HG02970 (cell line): ENCODE data around the gene CERS1.

Experiments
- ATAC-seq: cut with Tn5 transposase; IDR thresholded peaks from one replicate; pipeline ENCODE4 v1.9.1; 2021; ENCODE audit warnings: mild to moderate bottlenecking, moderate library complexity, moderate number of reproducible peaks; ENCODE audit not compliant: unreplicated experiment, low FRiP score

The CERS1 gene

DNA sequence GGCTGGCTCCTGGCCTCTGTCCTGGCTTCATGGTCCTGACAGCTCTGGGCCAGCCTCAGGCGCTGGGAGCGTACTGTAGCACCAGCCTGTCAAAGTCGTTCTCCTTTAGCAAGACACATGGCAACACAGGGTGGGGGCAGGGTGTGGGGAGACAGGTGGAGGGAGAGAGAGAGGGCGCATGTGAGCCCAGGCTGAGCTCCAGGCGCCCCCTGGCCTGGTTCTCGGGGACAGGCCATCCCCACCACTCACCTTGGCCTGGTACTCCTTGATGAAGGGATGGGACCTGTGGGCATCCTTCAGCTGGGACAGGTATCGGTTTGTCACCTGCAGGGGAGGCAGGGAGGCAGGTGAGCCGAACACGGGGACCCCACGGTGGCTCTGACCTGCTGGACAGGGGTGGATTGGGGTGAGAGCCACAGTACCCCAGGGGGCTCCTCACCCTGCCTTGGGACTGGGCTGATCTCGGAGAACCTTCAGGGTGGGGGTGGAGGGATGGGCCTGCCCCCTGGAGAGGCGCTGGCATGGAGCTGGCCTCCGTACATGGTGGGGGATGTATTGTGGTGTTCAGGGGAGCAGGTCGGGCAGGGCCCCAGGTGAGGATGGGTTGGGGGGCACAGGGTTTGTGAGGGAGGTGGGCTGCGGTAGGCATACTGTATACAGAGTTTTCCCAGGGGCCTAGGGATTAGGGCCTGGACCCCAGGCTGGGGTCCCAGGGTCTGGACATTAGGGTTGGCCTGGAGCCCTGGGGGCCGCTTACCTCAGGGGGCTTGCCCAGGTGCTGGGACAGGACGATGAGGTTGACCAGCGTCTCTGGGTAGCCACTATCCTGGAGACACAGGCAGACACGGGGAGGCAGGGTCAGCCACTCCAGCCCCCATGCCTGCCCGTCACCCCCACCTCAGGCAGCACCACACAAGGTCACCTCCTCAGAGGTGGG lies 3.9 kb upstream of the CERS1 start:
- ATAC-seq = no peak

DNA sequence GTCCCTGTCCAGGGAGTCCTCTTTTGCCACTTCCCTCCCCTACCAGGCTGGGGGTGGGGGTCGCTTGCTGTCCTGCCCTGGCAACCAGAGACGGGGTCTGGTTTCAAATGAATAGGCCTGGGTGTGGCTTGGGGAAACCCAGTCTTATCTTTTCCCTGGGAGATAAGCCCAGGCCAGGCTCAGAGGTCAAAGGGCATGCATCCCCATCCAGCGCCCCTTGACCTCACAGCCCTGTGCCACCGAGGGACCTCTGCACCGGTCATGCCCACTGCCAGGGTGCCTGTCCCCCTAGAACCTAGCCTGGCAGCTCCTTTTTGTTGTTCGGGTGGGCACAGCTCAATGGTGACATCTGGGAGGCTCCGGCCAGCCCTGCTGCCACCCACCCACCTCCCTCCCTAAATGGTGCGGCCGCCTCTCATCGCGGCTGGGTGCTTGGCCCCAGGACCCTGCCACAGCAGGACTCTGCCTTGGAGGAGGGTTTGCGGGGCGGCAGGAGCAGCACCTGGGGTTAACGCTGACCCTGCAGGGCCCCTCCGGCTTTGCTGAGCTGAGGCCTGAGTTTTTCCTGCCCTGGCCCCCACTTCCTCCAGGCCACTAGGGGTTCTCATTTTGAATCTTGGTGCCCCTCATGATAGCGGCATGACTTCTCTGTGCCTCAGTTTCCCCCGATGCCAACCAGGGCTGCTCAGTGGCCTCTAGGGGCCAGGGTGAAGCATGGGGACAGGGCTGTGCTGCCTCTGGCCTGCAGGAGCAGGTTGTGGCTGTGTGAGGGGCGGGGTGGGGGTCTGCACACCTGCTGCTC lies 2.9 kb upstream of the CERS1 start:
- no peak for ATAC-seq

DNA sequence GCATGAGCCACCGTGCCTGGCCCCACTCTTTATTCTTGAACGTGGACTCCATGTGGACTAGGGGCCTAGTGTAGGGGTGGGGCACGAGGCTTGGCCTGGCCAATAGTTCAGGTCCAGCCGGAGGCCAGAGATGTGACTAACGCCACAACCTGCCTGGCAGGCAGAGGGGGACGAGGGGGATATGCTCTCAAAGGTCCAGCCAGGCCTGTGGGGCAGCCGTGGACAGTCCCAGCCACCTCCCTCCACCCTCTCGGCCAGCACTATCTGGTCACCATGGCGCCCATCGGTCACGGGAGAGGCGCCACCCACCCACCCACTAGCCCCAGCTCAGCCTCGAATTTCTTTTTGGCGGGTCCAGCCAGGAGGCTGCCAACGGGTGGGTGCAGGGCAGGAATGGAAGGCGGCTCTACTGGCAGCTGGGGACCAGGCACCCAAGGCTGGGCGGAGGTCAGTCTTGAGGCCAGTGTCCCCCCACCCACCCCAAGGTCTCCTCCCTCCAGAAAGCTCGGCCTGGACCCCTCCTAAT lies 2.2 kb upstream of the CERS1 start:
- no peak for ATAC-seq

DNA sequence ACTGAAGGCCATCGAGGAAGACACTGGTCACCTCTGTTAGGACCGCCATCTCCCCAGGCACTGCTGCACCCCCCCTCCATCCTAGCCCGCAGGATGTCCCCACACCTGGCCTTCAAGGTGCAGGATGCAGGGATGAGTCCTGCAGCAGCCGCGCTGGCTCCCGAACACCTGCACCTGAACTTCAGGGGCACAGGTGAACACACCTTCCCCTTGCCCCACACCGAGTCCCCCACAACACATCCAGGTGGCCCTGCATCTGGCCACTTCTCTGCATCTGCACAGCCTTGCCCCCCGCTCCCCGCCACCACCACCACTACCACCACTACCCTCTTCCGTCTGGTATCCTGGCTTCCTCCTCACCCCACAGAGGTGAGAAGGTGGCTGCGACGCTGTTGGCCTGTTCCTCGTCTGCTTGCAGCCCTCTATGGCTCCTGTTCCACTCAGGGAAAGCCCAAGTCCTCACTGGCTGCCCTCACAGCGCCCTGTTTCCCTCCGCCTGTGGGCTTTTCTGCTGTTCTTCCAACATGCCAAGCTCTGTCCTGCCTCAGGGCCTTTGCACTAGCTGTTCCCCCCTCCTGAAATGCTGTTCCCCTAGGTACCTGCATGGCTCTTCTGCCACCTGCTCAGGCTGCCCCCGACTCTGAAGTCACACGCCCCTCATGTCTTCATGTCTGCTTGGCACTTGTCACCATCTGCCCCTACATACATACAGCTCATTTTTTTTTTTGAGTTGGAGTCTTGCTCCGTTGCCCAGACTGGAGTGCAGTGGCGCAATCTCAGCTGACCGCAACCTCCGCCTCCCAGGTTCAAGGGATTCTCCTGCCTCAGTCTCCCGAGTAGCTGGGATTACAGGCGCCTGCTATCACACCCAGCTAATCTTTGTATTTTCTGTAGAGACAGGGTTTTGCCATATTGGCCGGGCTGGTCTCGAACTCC lies 1.4 kb upstream of the CERS1 start:
- no peak for ATAC-seq

DNA sequence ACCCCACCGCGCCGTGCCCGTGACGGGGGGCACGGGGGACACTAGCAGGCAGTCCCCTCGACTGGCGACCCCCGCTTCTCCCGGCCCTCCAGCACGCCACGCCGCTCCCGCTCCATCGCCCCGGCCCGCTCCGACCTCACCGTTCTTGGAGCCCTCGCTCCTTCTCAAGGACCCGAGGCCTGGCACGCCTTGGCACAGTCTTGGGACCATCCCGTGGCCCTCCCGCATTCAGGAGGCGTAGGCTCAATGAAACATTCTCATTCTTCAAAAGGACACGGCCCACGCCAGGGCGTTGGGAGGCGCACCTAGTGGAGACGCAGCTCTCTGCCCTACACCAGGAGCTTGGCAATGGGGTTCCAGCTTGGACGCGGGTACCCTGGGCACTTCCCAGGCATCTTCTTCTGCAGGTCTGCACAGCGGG lies 473 bp upstream of the CERS1 start:
- no peak for ATAC-seq

DNA sequence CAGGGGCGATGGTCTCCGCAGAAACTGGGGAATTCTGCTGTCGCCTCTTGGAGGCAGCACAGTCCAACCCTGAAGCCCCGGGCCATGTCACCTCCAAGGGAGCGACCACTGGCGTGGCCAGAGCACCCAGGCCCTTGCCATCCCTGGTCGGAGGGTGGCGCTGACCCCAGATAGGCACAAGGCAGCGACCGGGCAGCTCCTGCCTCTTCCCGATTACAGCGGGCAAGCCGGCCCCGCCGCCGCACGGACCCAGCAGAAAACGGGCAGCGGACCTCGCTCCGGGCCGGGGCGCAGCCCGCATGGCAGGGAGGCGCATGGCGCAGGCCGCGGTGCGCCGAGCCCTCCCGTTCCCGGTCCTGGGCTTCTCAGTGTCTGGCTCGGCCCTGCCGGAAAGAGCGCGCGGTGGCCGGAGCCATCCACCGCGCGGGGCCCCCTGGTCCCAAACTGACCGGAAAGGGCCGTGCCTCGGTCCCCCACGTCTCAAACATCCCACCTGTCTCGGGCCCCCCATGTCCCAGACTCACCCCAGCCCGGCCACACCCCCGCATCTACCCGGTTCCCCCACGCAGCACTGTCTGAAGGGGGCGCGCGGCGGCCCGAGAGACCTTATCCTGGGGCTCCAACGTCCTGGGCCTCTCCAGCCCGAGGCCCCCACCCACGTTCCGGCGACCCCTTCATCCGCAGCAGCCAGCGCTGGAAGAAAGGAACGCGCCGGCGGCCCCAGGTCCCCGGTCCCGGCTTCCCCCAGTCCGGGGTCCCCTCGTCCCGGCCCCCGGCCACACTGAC lies 727 bp downstream of the CERS1 start:
- ATAC-seq = no peak

DNA sequence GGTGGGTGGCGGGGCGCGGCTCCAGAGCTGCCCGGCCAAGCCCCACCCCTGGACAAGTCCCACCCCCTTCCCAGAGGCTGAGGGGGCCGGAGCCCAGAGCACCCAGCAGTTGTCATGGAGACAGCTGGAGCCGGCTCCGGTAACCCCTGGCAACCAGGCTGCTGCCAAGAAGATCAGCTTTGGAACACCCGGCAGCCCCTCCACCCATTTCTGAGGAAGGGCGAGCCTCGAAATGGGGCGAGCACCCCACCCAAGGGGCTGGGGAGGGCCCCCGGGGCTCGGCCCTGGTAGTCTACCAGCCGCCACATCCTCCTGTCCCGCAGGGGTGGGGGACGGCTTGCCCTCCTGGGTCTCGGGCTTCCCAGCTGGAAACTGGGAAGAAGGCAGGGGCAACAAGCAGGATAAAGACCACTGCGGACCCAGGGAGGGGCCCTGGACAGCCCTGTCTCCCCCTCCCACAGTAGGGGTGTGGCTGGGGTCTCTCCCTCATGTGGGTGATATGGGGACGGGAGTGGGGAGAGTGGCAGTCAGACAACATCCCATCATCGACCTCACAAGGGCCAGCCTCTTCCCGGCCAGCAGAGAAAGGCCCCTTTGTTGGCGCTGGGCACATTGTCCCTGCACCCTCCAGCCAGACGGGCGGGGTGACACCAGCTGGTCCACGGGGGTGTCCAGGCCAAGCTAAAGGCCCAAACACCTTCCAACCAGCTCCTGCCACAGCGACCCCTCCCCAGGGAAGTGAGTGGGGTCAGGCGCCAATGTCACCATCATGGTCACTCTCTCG lies 1.5 kb downstream of the CERS1 start:
- no peak for ATAC-seq

DNA sequence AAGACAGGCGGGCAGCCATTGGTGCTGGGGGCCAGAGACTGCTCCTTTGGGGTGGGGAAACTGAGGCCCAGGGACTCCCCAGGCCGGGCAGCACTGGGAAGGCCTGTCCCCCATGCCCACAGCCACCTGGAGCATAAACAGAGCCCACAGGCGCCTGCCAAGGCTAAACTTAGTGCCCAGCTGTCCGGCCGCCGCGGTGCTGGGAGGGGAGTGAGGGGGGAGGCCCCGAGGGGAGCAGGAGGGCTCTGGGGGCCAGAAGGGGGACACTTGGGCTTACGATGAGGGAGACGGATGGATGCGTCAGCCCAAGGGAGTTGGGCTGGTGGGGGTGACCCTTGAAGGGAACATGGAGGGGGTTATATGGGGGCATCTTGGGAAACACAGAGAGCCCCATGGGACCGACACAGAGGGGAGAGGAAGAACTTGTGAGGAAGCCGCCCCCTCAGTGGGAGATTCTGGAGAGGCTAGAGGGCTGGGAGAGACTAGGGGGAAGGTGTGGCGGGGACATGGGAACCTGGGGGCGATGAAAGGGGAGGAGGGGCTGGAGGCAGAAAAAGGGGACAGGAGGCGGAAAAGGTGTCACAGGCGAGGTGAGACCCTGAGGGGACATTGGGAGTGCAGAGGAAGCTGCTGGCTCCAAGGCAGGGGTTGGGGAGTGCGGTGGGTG lies 2.2 kb downstream of the CERS1 start:
- no peak for ATAC-seq

DNA sequence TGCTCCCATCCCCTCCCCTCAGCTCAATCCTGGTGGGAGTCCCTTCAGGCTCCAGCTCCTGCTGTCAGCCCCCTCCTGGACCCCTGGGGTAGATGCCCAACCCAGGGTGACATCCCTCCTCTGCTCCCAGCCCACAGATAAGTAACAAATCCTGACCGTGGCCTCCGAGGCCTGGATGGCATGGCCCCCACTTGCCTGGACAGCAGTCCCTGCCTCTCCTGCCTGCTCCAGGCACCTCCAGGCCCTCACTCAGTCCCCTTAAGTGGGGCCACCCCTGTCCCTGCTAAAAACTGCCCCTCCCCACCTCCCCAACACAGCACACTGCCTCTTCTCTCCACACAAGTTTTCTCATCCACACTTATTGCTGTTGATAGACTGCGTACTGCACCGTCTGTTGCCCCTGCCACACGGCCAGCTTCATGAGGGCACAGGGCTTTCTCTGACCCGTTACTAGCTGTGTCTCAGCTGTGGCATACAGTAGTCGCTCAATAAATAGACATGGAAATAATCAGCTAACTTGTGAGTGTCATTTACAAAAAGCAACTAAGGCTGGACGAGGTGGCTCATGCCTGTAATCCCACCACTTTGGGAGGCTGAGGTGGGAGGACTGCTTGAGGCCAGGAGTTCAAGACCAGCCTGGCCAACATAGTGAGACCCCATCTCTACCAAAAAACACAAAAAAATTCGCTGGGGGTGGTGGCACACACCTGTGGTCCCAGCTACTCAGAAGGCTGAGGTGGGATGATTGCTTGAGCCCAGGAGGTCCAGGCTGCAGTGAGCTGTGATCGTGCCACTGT lies 5.8 kb downstream of the CERS1 start:
- no peak for ATAC-seq

DNA sequence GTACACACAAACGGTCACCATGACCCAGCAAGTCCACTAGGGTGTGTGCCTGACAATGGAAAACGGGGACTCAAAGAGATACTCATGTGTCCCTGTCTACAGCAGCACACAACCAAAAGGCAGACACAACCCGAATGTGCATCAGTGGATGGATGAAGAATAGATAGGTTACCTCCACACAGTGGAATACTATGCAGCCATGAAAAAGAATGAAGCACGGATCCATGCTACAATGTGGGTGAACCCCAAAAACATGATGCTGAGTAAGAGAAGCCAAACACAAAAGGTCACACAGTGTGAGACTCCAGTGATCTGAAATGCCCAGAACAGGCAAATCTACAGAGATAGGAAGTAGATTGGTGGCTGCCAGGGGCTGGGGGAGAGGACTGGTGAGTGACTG lies 9.0 kb downstream of the CERS1 start:
- no peak for ATAC-seq

DNA sequence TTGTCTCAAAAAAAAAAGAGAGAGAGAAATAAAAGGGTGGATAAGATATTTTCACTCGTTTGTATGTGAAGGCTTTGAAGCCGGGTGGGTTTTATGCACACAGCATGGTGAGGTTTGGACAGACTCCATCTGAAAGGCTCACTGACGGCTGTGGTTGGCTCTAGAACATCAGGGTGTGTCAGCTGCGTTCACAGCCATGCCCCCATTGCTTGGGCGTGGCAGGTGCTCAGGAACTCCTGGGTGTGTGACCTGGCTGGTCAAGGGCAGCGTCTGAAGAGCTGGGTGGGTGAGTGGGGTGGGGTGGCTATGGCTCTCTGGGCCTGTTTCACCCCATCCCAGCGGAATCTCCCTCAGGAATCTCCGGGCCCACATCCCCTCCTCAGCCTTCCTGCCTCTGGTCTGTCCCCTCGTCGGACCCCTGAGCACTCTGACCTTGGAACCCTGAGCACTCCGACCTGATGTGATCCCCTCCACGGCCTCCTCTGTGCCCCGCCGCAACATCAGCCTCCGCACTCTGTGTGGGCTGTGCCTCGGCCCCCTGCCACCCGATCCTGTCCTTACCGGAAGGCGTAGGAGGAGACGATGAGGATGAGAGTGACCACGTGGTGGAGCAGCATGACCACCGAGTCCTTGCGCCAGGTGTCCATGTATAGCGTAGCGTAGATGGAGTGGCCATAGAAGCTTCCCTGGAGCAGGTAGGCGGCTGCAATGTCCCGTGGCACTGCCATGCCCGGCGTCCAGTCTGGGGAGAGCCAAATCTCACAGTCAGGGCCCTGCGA lies 12.2 kb downstream of the CERS1 start:
- ATAC-seq = no peak

DNA sequence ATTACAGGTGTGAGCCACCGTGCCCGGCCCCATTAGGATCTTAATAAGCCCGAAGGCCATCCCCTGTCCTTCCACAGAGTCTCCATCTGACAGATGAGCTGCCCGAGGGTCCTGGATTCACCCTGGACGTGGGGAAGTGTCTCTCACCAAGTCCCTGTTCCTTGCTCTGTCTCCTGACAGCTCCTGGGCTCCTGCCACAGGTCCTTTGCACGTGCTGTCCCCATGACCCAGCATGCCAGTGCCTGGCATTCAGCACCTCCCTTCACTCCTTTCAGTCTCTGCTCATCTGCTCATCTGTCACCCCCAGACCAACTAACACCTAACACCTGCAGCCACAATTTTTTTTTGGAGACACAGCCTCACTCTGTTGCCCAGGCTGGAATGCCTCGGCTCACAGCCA lies 14.5 kb downstream of the CERS1 start:
- no peak for ATAC-seq

DNA sequence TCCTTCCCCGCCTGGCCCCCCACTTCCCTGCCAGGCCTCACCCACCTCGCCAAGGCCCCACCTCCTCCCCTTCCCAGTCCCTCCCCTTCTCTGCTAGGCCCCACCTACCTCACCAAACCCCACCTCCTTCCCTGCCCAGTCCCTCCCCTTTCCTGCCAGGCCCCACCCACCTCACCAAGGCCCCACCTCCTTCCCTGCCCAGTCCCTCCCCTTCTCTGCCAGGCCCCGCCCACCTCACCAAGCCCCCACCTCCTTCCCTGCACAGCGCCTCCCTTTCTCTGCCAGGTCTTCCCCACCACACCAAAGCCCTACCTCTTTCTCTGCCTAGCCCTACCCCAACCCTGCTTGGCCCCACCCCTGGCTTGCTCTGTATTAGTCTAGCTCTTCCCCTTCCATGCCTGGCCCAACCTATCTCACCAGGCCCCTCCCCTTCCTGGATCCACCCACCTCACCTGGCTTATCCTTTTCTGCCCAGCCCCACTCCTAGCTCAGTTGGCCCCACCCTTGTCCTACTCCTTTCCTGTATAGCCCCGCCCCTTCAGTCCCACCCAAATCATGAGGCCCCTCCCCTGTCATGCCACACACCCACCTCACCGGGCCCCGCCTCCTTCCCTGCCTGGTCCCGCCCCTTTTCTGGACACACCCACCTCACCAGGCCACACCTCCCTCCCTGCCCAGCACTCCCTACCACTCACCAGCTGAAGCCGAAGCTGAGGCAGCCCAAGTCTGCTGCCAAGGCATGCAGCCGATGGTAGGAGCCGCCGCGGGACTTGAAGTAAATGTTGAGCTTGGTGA lies 16.2 kb downstream of the CERS1 start:
- ATAC-seq = no peak

DNA sequence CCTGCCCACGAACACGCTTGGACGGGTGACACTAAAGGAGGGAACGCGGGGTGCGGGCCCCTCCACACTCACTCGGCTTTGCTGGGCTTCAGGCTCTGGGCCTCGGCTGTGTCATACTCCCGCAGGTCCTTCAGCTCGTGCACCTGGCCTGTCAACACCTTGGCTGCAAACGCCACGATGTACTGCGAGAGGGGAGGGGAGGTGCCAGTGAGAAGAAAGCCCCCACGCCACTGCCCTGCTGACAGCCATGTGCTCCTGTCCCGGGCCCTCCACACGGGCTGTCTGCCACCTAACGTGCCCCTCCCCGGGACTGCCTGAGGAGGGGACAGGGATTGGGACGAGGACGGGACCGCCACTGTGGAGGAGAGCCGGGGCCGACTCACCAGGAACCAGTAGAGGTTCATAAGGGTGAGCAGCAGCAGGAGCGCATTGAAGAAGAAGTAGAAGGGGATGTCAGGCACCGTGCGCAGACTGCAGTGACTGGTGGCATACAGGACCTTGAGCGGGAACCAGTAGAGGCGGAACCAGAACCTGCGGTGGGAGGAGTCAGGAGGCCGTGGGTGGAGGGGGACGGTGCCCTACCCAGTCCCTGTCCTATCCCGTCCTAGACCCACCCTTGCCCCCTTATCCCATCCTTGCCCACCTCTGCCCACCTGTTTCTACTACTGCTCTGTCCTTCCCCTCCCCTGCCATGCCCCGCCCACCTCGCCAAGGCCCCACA lies 16.9 kb downstream of the CERS1 start:
- no peak for ATAC-seq

DNA sequence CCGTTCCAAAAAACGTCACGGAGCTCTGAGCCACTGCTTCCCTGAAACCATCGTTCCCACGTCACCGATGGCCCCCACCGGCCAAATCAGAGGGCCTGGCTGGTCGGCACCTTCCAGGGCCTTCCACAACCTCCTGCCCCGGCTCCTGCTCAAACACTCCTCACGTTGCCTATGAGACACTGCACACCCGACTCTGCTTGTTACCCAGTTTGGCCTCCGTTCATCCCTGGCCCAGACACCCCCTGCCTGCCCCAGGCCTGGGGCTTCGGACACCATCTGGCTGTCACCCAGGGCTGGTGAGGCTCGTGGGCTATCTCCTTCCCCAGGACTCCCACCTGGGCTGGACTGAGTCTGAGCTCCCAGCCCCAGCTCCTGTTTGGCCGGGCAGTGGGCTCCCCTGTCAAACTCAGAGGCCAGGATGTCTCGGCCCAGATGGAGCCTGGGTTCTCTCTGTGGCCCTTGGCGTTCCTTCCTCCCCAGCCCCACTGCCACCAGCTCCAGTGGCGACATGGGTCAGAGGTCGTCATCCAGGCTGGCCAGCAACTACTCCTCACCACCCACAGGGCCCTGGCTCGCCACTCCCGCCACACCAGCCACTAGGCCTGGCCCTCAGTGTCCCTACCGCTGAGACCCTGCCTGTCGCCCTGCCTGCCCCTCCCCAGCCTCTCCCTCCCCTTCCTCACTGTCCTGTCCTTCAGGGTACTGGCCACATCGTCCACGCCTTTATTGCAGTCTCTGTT lies 17.7 kb downstream of the CERS1 start:
- no peak for ATAC-seq
